GM23338 (cell line): ENCODE results near the gene SLC29A2. TPM values are rescaled to one million over a fixed set of nuclear protein-coding genes. Genes with fewer than 3 reads are reported as not detected.

Experiments used
- ATAC-seq: fragments of 200-7000 bp; cut with Tn5 transposase; 3 replicates; pipeline ENCODE4 v1.9.1; 2020
- DNase-seq: peaks from one replicate; pipeline ENCODE4 v3.0.0-alpha.2; 2015; ENCODE audit warnings: low spot score
- H2AFZ ChIP-seq: fragments of 200-600 bp; sonication (generic); 2 replicates; pipeline ENCODE4 v1.8.0; 2016; ENCODE audit warnings: antibody characterized with exemption, mild to moderate bottlenecking, moderate library complexity
- H3F3A ChIP-seq: fragments of 200-600 bp; sonication (generic); replicated peaks from 2 replicates; pipeline ENCODE4 v1.8.0; 2017; ENCODE audit warnings: antibody characterized with exemption, mixed run types, low read depth
- H3K27ac ChIP-seq: fragments of 200-600 bp; sonication (generic); 2 replicates; pipeline ENCODE4 v1.6.1; 2016; ENCODE audit warnings: low read depth
- H3K27me3 ChIP-seq: fragments of 200-600 bp; sonication (generic); 2 replicates; pipeline ENCODE4 v1.8.0; 2016; ENCODE audit warnings: mild to moderate bottlenecking, mixed run types, moderate library complexity; ENCODE audit not compliant: insufficient read depth
- H3K36me3 ChIP-seq: fragments of 200-600 bp; sonication (generic); 2 replicates; pipeline ENCODE4 v1.8.0; 2016; ENCODE audit warnings: mild to moderate bottlenecking; ENCODE audit not compliant: insufficient read depth
- H3K4me1 ChIP-seq: fragments of 200-600 bp; sonication (generic); 2 replicates; pipeline ENCODE4 v1.8.0; 2016; ENCODE audit warnings: mild to moderate bottlenecking, moderate library complexity; ENCODE audit not compliant: insufficient read depth
- H3K4me2 ChIP-seq: fragments of 200-600 bp; sonication (generic); 2 replicates; pipeline ENCODE4 v1.7.1; 2017; ENCODE audit warnings: mixed run types
- H3K4me3 ChIP-seq: fragments of 200-600 bp; sonication (generic); 2 replicates; pipeline ENCODE4 v1.6.1; 2016; ENCODE audit warnings: mixed run types
- H3K79me2 ChIP-seq: fragments of 200-600 bp; sonication (generic); replicated peaks from 2 replicates; pipeline ENCODE4 v1.8.0; 2017; ENCODE audit warnings: mild to moderate bottlenecking; ENCODE audit not compliant: insufficient read depth
- H3K9me2 ChIP-seq: fragments of 200-600 bp; sonication (generic); 2 replicates; pipeline ENCODE4 v1.8.0; 2017; ENCODE audit not compliant: insufficient read depth
- H4K20me1 ChIP-seq: fragments of 200-600 bp; sonication (generic); replicated peaks from 2 replicates; pipeline ENCODE4 v1.8.0; 2017; ENCODE audit warnings: mild to moderate bottlenecking; ENCODE audit not compliant: insufficient read depth
- H3K27ac Mint-ChIP-seq: 2 replicates; pipeline ENCODE4 v1.8.0; 2020; ENCODE audit warnings: inconsistent platforms, mild to moderate bottlenecking, moderate library complexity, mixed read lengths
- H3K27me3 Mint-ChIP-seq: 3 replicates; pipeline ENCODE4 v1.8.0; 2022; ENCODE audit warnings: low read depth, mild to moderate bottlenecking, moderate library complexity, mixed read lengths, inconsistent platforms; ENCODE audit not compliant: insufficient read depth, poor library complexity
- H3K36me3 Mint-ChIP-seq: 3 replicates; pipeline ENCODE4 v1.8.0; 2021; ENCODE audit warnings: low read depth, mild to moderate bottlenecking, inconsistent platforms, moderate library complexity, mixed read lengths
- H3K4me1 Mint-ChIP-seq: 3 replicates; pipeline ENCODE4 v1.8.0; 2020; ENCODE audit warnings: mild to moderate bottlenecking, inconsistent platforms, mixed read lengths
- H3K4me3 Mint-ChIP-seq: 3 replicates; pipeline ENCODE4 v1.8.0; 2021; ENCODE audit warnings: moderate library complexity, mild to moderate bottlenecking, inconsistent platforms, mixed read lengths
- H3K9me3 Mint-ChIP-seq: 3 replicates; pipeline ENCODE4 v1.8.0; 2020; ENCODE audit warnings: moderate library complexity, mild to moderate bottlenecking, inconsistent platforms, mixed read lengths
- NANOG ChIP-seq: IDR thresholded peaks from 2 replicates; pipeline ENCODE4 v1.6.1; 2016; ENCODE audit warnings: antibody characterized with exemption, borderline replicate concordance
- POLR2AphosphoS5 ChIP-seq: IDR thresholded peaks from 2 replicates; pipeline ENCODE4 v1.6.1; 2016; ENCODE audit warnings: antibody characterized with exemption, low read depth
- REST ChIP-seq: IDR thresholded peaks from one replicate; pipeline ENCODE4 v1.6.1; 2018; ENCODE audit warnings: antibody characterized with exemption; ENCODE audit not compliant: unreplicated experiment
- STAT1 ChIP-seq: IDR thresholded peaks from one replicate; pipeline ENCODE4 v1.6.1; 2016; ENCODE audit warnings: antibody characterized with exemption; ENCODE audit not compliant: unreplicated experiment
- ZNF331 ChIP-seq: fragments of 250-450 bp; sonication (Bioruptor Pico); IDR thresholded peaks from 2 replicates; pipeline ENCODE4 v1.5.0; 2020; ENCODE audit warnings: low read depth, mild to moderate bottlenecking, moderate library complexity
- polyA plus RNA-seq: library from polyadenylated mRNA; unstranded; fragments of >200 nt; fragmentation: Nextera tagmentation; extraction: Ambion mirVana; gene quantifications from 2 replicates; pipeline ENCODE4 v1.2.1, GENCODE V29; 2016
- total RNA-seq: library from RNA; depleted of rRNA; stranded (reverse); fragments of >200 nt; shearing (Covaris generic); gene quantifications from 2 replicates; pipeline ENCODE4 v1.2.3, GENCODE V29; 2014
- TF ChIP-seq, protein P1 (sequence below), 2 experiments: fragments of 200-600 bp in 1 of 2; sonication (generic) in 1 of 2; conservative IDR thresholded peaks; 2 replicates each; pipeline versions ENCODE4 v1.5.1 to v1.6.1; 2016 to 2017; ENCODE audit warnings: antibody characterized with exemption in 2 of 2, low read depth in 2 of 2, mild to moderate bottlenecking in 2 of 2, moderate library complexity in 1 of 2
- TF ChIP-seq, protein P2 (sequence below): IDR thresholded peaks from 2 replicates; pipeline ENCODE4 v1.6.1; 2016; ENCODE audit warnings: antibody characterized with exemption

The SLC29A2 gene
- total and polyA plus RNA-seq, 2 experiments from 2014 or later: 26.0 to 31.1 TPM

DNA sequence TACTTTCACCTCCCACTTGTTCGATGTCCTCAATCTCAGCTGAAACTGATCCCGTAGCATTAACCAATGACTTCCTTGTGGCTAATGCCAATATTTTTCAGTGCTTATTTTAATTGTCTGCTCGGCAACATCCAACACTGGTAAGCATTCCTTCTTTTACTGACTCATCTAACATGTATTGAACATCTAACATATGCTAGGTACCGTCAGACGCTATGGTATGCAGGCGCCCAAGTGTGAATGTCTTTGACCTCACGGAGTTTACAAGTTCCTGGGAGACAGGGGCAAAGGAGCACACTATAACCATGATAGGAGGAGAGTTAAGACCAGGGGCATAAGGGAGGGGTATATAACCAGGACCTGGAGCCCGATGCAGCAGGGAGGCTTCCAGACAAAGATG is 28.4 kb downstream of the SLC29A2 start:
- ATAC-seq: no peak
- Histone ChIP-seq H3K4me2 (no peak overlapping the region), H3K9me2 (no peaks in the 10 kb centered on the region), H2AFZ (no peak overlapping the region), H3K27me3 (peaks cover 8% of the 10 kb centered on the region; the same call in 1 of the 2 replicates), H4K20me1 (peaks cover 3% of the 10 kb centered on the region; the same call in 1 of the 2 replicates), H3F3A (peaks cover 18% of the 10 kb centered on the region), H3K79me2 (peaks cover 14% of the 10 kb centered on the region), H3K4me3 (no peak overlapping the region), H3K4me1 (peaks cover 15% of the 10 kb centered on the region), H3K36me3 (no peaks in the 10 kb centered on the region; the same call in 1 of the 2 replicates), H3K27ac (no peak overlapping the region)
- no peak for DNase-seq
- Mint-ChIP-seq H3K27me3 (peaks cover 23% of the 10 kb centered on the region), H3K36me3 (peaks cover 29% of the 10 kb centered on the region), H3K4me1 (peaks cover 29% of the 10 kb centered on the region), H3K4me3 (peak overlapping the region; percentile 96), H3K27ac (no peak overlapping the region), H3K9me3 (peaks cover 5% of the 10 kb centered on the region; the same call in 2 of the 3 replicates)
- TF ChIP-seq ZNF331 (CRISPR knock-in tag) (no peak), STAT1 (no peak), NANOG (no peak)
- TF ChIP-seq, protein P1, sequence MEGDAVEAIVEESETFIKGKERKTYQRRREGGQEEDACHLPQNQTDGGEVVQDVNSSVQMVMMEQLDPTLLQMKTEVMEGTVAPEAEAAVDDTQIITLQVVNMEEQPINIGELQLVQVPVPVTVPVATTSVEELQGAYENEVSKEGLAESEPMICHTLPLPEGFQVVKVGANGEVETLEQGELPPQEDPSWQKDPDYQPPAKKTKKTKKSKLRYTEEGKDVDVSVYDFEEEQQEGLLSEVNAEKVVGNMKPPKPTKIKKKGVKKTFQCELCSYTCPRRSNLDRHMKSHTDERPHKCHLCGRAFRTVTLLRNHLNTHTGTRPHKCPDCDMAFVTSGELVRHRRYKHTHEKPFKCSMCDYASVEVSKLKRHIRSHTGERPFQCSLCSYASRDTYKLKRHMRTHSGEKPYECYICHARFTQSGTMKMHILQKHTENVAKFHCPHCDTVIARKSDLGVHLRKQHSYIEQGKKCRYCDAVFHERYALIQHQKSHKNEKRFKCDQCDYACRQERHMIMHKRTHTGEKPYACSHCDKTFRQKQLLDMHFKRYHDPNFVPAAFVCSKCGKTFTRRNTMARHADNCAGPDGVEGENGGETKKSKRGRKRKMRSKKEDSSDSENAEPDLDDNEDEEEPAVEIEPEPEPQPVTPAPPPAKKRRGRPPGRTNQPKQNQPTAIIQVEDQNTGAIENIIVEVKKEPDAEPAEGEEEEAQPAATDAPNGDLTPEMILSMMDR (conservative IDR thresholded peaks at IDR 0.05; ENCODE audit: low read depth in 2 of 2): no peak
- TF ChIP-seq, protein P2, sequence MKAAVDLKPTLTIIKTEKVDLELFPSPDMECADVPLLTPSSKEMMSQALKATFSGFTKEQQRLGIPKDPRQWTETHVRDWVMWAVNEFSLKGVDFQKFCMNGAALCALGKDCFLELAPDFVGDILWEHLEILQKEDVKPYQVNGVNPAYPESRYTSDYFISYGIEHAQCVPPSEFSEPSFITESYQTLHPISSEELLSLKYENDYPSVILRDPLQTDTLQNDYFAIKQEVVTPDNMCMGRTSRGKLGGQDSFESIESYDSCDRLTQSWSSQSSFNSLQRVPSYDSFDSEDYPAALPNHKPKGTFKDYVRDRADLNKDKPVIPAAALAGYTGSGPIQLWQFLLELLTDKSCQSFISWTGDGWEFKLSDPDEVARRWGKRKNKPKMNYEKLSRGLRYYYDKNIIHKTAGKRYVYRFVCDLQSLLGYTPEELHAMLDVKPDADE: no peak

- Histone ChIP-seq H3K36me3 (no peaks in the 10 kb centered on the region; the same call in 1 of the 2 replicates), H3K9me2 (no peaks in the 10 kb centered on the region), H3F3A (peaks cover 16% of the 10 kb centered on the region; the same call in 1 of the 2 replicates), H3K79me2 (peaks cover 14% of the 10 kb centered on the region), H4K20me1 (peaks cover 3% of the 10 kb centered on the region; the same call in 1 of the 2 replicates), H3K27ac (no peak overlapping the region), H3K4me2 (no peak overlapping the region), H3K4me1 (peaks cover 15% of the 10 kb centered on the region), H3K27me3 (peaks cover 5% of the 10 kb centered on the region; the same call in 1 of the 2 replicates), H2AFZ (no peak overlapping the region), H3K4me3 (no peak overlapping the region)
- Mint-ChIP-seq H3K9me3 (no peaks in the 10 kb centered on the region; the same call in 2 of the 3 replicates), H3K27me3 (peaks cover 20% of the 10 kb centered on the region), H3K4me3 (no peak overlapping the region), H3K4me1 (peaks cover 31% of the 10 kb centered on the region), H3K27ac (no peak overlapping the region; the same call in 1 of the 2 replicates), H3K36me3 (peaks cover 25% of the 10 kb centered on the region)
- no peak for TF ChIP-seq ZNF331 (CRISPR knock-in tag)
- no peak for TF ChIP-seq REST
- no peak for TF ChIP-seq POLR2AphosphoS5
- TF ChIP-seq, protein P2: no peak
- no peak for TF ChIP-seq STAT1
- no peak for ATAC-seq
- DNase-seq: no peak
These were observed 29.9 kb downstream of the SLC29A2 start for GRCh38 chr11:66341502-66342126.
